K562 (cell line): ENCODE results near the gene NUP85. TPM values are rescaled to one million over a fixed set of nuclear protein-coding genes. Genes with fewer than 3 reads are reported as not detected.

Experiments used
- BHLHE40 ChIP-seq: IDR thresholded peaks from 2 replicates; pipeline ENCODE4 v1.6.1; 2011; ENCODE audit warnings: low read length, improper control_type of control experiment
- EP400 ChIP-seq: fragments of 450-650 bp; IDR thresholded peaks from 2 replicates; pipeline ENCODE4 v1.6.1; 2017; ENCODE audit warnings: antibody characterized with exemption, mild to moderate bottlenecking, moderate library complexity
- MTA3 ChIP-seq: fragments of 450-650 bp; formaldehyde crosslinking; IDR thresholded peaks from 2 replicates; pipeline ENCODE4 v1.6.1; 2017; ENCODE audit warnings: mild to moderate bottlenecking, borderline replicate concordance
- POLR2AphosphoS5 ChIP-seq: IDR thresholded peaks from 2 replicates; pipeline ENCODE4 v1.6.1; 2011; ENCODE audit warnings: mild to moderate bottlenecking, low read depth, low read length, moderate library complexity; ENCODE audit not compliant: control insufficient read depth, insufficient read depth
- POLR2B ChIP-seq: fragments of 450-650 bp; IDR thresholded peaks from 2 replicates; pipeline ENCODE4 v1.6.1; 2018; ENCODE audit warnings: low read depth; ENCODE audit not compliant: partially characterized antibody
- RAD21 ChIP-seq, 2 experiments: fragments of 250-450 bp in 1 of 2; fragments of 450-650 bp in 1 of 2; sonication (Bioruptor Pico) in 1 of 2; formaldehyde crosslinking in 1 of 2; IDR thresholded peaks in 1 of 2; conservative IDR thresholded peaks in 1 of 2; 2 replicates each; pipeline versions ENCODE4 v1.4.0 to v1.8.0; 2020 to 2022; ENCODE audit warnings: mild to moderate bottlenecking in 2 of 2, moderate library complexity in 1 of 2
- RB1 ChIP-seq: fragments of 450-650 bp; IDR thresholded peaks from 2 replicates; pipeline ENCODE4 v1.6.1; 2017; ENCODE audit warnings: low read depth, mild to moderate bottlenecking
- RBM34 ChIP-seq: fragments of 200-400 bp; formaldehyde crosslinking; IDR thresholded peaks from 2 replicates; pipeline ENCODE4 v1.6.1; 2018; ENCODE audit warnings: low read length, borderline replicate concordance; ENCODE audit not compliant: insufficient read depth
- RFX1 ChIP-seq: fragments of 450-650 bp; IDR thresholded peaks from 2 replicates; pipeline ENCODE4 v1.6.1; 2016; ENCODE audit warnings: mild to moderate bottlenecking, moderate library complexity
- SLC30A9 ChIP-seq: fragments of 250-450 bp; sonication (Bioruptor Pico); IDR thresholded peaks from 2 replicates; pipeline ENCODE4 v1.8.0; 2022; ENCODE audit warnings: mild to moderate bottlenecking, moderate library complexity
- TAF1 ChIP-seq: IDR thresholded peaks from 2 replicates; pipeline ENCODE4 v1.6.1; 2011; ENCODE audit warnings: mild to moderate bottlenecking, low read length, moderate library complexity; ENCODE audit not compliant: insufficient read depth, control insufficient read depth, severe bottlenecking; ENCODE audit errors: extremely low read depth
- XRCC5 ChIP-seq: fragments of 200-400 bp; formaldehyde crosslinking; IDR thresholded peaks from 2 replicates; pipeline ENCODE4 v1.6.1; 2017; ENCODE audit warnings: low read depth, mild to moderate bottlenecking, low read length
- YY1 ChIP-seq, 3 experiments: IDR thresholded peaks; 2 replicates each; pipeline ENCODE4 v1.6.1; 2011; ENCODE audit warnings: low read length in 2 of 3, mild to moderate bottlenecking in 2 of 3, moderate library complexity in 2 of 3, borderline replicate concordance in 1 of 3, control low read depth in 1 of 3, low read depth in 1 of 3; ENCODE audit not compliant: insufficient read depth in 3 of 3, insufficient replicate concordance in 2 of 3, control insufficient read depth in 1 of 3, insufficient read length in 1 of 3; ENCODE audit errors: extremely low read depth in 1 of 3
- ZFX ChIP-seq: sonication (generic); formaldehyde crosslinking; IDR thresholded peaks from 2 replicates; pipeline ENCODE4 v1.8.0; 2022; ENCODE audit warnings: mild to moderate bottlenecking, missing genetic modification reagents, moderate library complexity
- ZNF165 ChIP-seq: fragments of 250-450 bp; sonication (Bioruptor Pico); IDR thresholded peaks from 2 replicates; pipeline ENCODE4 v1.4.0; 2020; ENCODE audit warnings: borderline replicate concordance
- ZNF431 ChIP-seq: sonication (generic); formaldehyde crosslinking; IDR thresholded peaks from 2 replicates; pipeline ENCODE4 v1.8.0; 2022; ENCODE audit warnings: mild to moderate bottlenecking, missing genetic modification reagents
- polyA plus RNA-seq, 8 experiments: library from polyadenylated mRNA; depleted of rRNA in 4 of 8; stranded (reverse) in 5 of 8; unstranded in 3 of 8; fragments of >200 nt; fragmentation: Nextera tagmentation in 2 of 8; fragmentation: Illumina TruSeq in 1 of 8; extraction: Ambion mirVana in 2 of 8; extraction: Trizol in 1 of 8; gene quantifications; 2 replicates each; pipeline versions ENCODE4 v1.2.1 to v1.2.3, GENCODE V29; 2011 to 2014; ENCODE audit warnings: inconsistent platforms in 1 of 8, missing spikeins in 1 of 8
- total RNA-seq, 7 experiments: library from RNA; depleted of rRNA in 6 of 7; stranded (reverse); fragments of >200 nt in 6 of 7; fragmentation: Illumina TruSeq in 2 of 7; extraction: Trizol in 2 of 7; gene quantifications; 2 replicates each; pipeline versions ENCODE4 v1.2.1 to v1.2.3, GENCODE V29; 2011 to 2021; ENCODE audit warnings: low replicate concordance in 1 of 7
- TF ChIP-seq, protein P1 (sequence below): sonication (generic); formaldehyde crosslinking; IDR thresholded peaks from 2 replicates; pipeline ENCODE4 v1.8.0; 2022; ENCODE audit warnings: missing genetic modification reagents, mild to moderate bottlenecking, moderate library complexity, borderline replicate concordance
- TF ChIP-seq, protein P2 (sequence below): fragments of 450-650 bp; conservative IDR thresholded peaks from 2 replicates; pipeline ENCODE4 v1.6.1; 2016; ENCODE audit warnings: missing genetic modification characterization, low read depth, mild to moderate bottlenecking, control low read depth, missing compliant biosample characterization
- TF ChIP-seq, protein P3 (sequence below): fragments of 450-650 bp; IDR thresholded peaks from 2 replicates; pipeline ENCODE4 v1.7.1; 2018; ENCODE audit warnings: mild to moderate bottlenecking, low read depth; ENCODE audit not compliant: partially characterized antibody

NUP85 gene
- total and polyA plus RNA-seq, 9 of the 15 experiments (the other 6 are each of a cell fraction or from before 2014, with no cell fraction given), result 50.2 to 177 (median 110) TPM

DNA sequence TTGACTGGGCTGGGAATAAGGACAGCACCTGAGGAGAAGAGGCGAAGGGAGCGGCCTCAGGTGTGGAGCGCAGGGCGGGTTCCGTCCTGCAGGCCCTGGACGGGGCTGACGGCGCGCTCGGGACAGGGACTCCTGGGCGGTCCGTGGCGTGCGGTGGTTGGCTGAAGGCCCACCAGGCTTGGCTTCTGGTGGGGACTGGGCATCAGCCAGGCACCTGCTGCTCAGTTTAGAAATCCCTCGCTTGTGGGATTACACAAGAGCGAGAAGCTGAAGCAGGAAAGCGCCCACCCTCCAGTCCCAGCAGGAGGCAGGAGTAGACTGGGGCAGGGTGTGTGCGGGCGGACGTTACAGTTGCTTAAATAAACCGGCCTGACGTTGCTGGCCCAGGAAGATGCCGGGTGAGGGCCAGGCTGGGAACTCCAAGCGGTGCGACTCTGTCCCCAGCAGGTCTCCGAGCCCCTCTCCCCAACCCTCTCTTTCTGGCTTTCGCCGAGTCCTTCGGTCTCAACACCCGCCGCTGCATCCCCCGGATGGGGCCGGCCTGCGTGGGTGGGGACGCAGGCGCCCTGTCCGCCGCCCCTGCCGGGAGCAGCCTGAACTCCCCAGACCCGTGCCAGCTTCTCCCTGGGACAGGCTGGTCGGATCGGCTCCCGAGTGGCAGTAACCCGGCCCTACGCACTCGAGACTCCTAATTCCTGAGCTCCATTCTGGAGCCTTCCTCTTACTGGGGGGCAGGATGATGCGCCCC, 64.9 kb downstream of the NUP85 start (continued):
- TF ChIP-seq EP400, result peak; percentile 42
- TF ChIP-seq SLC30A9 (CRISPR knock-in tag), result no peak
- TF ChIP-seq, protein P1, sequence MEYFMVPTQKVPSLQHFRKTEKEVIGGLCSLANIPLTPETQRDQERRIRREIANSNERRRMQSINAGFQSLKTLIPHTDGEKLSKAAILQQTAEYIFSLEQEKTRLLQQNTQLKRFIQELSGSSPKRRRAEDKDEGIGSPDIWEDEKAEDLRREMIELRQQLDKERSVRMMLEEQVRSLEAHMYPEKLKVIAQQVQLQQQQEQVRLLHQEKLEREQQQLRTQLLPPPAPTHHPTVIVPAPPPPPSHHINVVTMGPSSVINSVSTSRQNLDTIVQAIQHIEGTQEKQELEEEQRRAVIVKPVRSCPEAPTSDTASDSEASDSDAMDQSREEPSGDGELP (CRISPR knock-in tag), result peak; percentile 48; the same call in 1 of the 2 replicates
- TF ChIP-seq ZFX (CRISPR knock-in tag), result peak; percentile 66
- TF ChIP-seq, protein P2, sequence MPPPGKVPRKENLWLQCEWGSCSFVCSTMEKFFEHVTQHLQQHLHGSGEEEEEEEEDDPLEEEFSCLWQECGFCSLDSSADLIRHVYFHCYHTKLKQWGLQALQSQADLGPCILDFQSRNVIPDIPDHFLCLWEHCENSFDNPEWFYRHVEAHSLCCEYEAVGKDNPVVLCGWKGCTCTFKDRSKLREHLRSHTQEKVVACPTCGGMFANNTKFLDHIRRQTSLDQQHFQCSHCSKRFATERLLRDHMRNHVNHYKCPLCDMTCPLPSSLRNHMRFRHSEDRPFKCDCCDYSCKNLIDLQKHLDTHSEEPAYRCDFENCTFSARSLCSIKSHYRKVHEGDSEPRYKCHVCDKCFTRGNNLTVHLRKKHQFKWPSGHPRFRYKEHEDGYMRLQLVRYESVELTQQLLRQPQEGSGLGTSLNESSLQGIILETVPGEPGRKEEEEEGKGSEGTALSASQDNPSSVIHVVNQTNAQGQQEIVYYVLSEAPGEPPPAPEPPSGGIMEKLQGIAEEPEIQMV (tag), result peak; percentile 93
- TF ChIP-seq MTA3, result peak; percentile 47; the same call in 1 of the 2 replicates
- TF ChIP-seq RAD21 (CRISPR knock-in tag; conservative IDR thresholded peaks at IDR 0.05 in 1 of 2, IDR thresholded peaks at IDR 0.05 in 1 of 2), result peak; percentile 44 to 65
- TF ChIP-seq POLR2B, result peak; percentile 41
- peak; percentile 29; the same call in 1 of the 2 replicates for TF ChIP-seq RB1
- TF ChIP-seq BHLHE40, result no peak
- TF ChIP-seq RFX1, result no peak
- TF ChIP-seq YY1 (IDR thresholded peaks at IDR 0.05; ENCODE audit: borderline replicate concordance in 1 of 3, control insufficient read depth in 1 of 3, extremely low read depth in 1 of 3, insufficient read depth in 3 of 3, insufficient read length in 1 of 3, insufficient replicate concordance in 2 of 3, low read depth in 1 of 3, low read length in 2 of 3), result peak in 1 of 3 experiments; percentile 27
- peak; percentile 6 for TF ChIP-seq TAF1
- 0 out of 2 replicates have a peak, but pooled peaks have one; percentile 13 for TF ChIP-seq XRCC5
- no peak; the same call in 1 of the 2 replicates for TF ChIP-seq ZNF431 (CRISPR knock-in tag)
- no peak for TF ChIP-seq ZNF165 (CRISPR knock-in tag)
- no peak for TF ChIP-seq RBM34
- TF ChIP-seq, protein P3, sequence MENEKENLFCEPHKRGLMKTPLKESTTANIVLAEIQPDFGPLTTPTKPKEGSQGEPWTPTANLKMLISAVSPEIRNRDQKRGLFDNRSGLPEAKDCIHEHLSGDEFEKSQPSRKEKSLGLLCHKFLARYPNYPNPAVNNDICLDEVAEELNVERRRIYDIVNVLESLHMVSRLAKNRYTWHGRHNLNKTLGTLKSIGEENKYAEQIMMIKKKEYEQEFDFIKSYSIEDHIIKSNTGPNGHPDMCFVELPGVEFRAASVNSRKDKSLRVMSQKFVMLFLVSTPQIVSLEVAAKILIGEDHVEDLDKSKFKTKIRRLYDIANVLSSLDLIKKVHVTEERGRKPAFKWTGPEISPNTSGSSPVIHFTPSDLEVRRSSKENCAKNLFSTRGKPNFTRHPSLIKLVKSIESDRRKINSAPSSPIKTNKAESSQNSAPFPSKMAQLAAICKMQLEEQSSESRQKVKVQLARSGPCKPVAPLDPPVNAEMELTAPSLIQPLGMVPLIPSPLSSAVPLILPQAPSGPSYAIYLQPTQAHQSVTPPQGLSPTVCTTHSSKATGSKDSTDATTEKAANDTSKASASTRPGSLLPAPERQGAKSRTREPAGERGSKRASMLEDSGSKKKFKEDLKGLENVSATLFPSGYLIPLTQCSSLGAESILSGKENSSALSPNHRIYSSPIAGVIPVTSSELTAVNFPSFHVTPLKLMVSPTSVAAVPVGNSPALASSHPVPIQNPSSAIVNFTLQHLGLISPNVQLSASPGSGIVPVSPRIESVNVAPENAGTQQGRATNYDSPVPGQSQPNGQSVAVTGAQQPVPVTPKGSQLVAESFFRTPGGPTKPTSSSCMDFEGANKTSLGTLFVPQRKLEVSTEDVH, result no peak
- TF ChIP-seq POLR2AphosphoS5, result peak; percentile 47; the same call in 1 of the 2 replicates
